ENCODE data around the gene ACVR1. TPM values are rescaled to one million over a fixed set of nuclear protein-coding genes. Genes with fewer than 3 reads are reported as not detected.

Gene ACVR1
- total and polyA plus RNA-seq, 9 of the 15 experiments (the other 6 are each of a cell fraction or from before 2014, with no cell fraction given), result 3.8 to 14.3 (median 6.9) TPM

GRCh38 chr2:157838442-157839161 is 37.5 kb downstream of the ACVR1 start (continued):
- no peak; the same call in 1 of the 2 replicates for TF ChIP-seq ZNF592 (IDR thresholded peaks at IDR 0.05)
- no peak for TF ChIP-seq ZNF274 (IDR thresholded peaks at IDR 0.05; ENCODE audit: borderline replicate concordance, low read depth, low read length)
- TF ChIP-seq BDP1 (IDR thresholded peaks at IDR 0.05; ENCODE audit: insufficient read depth, insufficient read length), result no peak
- no peak for TF ChIP-seq GTF2F1 (IDR thresholded peaks at IDR 0.05; ENCODE audit: low read depth, low read length)
- no peak for TF ChIP-seq ATF2 (CRISPR knock-in tag; IDR thresholded peaks at IDR 0.05)
- no peak for TF ChIP-seq ZNF512 (tag; IDR thresholded peaks at IDR 0.05)
- no peak for TF ChIP-seq TFAM (CRISPR knock-in tag; conservative IDR thresholded peaks at IDR 0.05)
- no peak for TF ChIP-seq ELK3 (CRISPR knock-in tag; IDR thresholded peaks at IDR 0.05)
- no peak for TF ChIP-seq E2F4 (CRISPR knock-in tag; IDR thresholded peaks at IDR 0.05; ENCODE audit: low read depth)
- peak; percentile 78 for TF ChIP-seq ATF7 (IDR thresholded peaks at IDR 0.05)
- TF ChIP-seq ZNF639 (CRISPR knock-in tag; conservative IDR thresholded peaks at IDR 0.05 in 1 of 2, IDR thresholded peaks at IDR 0.05 in 1 of 2), result peak in 1 of 2 experiments; percentile 58; a peak in 1 of 4 replicates
- TF ChIP-seq ZNF121 (CRISPR knock-in tag; conservative IDR thresholded peaks at IDR 0.05), result no peak
- TF ChIP-seq RNF2 (IDR thresholded peaks at IDR 0.05), result peak; percentile 74; the same call in 1 of the 2 replicates
- TF ChIP-seq NRF1 (conservative IDR thresholded peaks at IDR 0.05 in 1 of 2, IDR thresholded peaks at IDR 0.05 in 1 of 2), result peak; percentile 40 to 57; a peak in 3 of 4 replicates
- TF ChIP-seq SAFB (IDR thresholded peaks at IDR 0.05; ENCODE audit: borderline replicate concordance, low read depth, low read length), result no peak
- TF ChIP-seq TCFL5 (CRISPR knock-in tag; conservative IDR thresholded peaks at IDR 0.05), result no peak

Data from K562 (cell line).